ENCODE data around the gene DCAF4L1. TPM values are rescaled to one million over a fixed set of nuclear protein-coding genes. Genes with fewer than 3 reads are reported as not detected.

Gene DCAF4L1
- total and polyA plus RNA-seq, 2 of the 4 experiments (the other 2 are of a cell fraction): 0.07 to 0.18 TPM

DNA sequence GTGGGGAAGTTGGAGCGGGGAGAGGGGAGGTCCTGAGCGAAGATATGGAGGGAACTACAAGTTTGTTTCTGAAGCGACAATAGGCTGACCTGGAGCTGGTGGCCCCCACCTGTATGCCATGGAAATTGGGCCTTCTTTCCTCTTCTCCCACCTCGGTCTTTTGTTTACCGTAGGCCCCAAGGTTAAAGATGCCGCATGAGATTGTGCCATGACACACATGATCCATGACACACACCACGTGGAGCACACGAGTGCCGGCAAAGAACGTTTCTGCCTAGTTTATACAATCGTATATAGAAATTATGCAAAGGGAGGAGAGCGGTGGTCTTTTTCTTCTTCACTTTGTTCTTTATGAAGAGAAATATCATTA lies 45.9 kb upstream of the DCAF4L1 start:
- Histone ChIP-seq H4K91ac (ENCODE audit: insufficient read depth, low read depth, low read length) (0 out of 2 replicates have a peak overlapping the region, but pooled peaks have one; percentile 65), H3K4me1 (ENCODE audit: control insufficient read depth, insufficient read depth, low read length) (peaks cover 6% of the 10 kb centered on the region), H3K9me1 (ENCODE audit: insufficient read depth, low read length) (peaks cover 5% of the 10 kb centered on the region; the same call in 1 of the 2 replicates), H2BK15ac (ENCODE audit: low read depth, low read length) (no peak overlapping the region), H4K20me1 (ENCODE audit: insufficient read depth, low read length) (peaks cover 8% of the 10 kb centered on the region; the same call in 1 of the 2 replicates), H3K9me3 (ENCODE audit: control insufficient read depth, insufficient read depth, low read length) (no peaks in the 10 kb centered on the region), H3K14ac (replicated peaks; ENCODE audit: low read depth, low read length) (peak overlapping the region; percentile 71), H3K79me1 (ENCODE audit: low read depth in 1 of 2, low read length in 2 of 2) (peaks cover 3 to 21% of the 10 kb centered on the region in 2 experiments), H2AK5ac (ENCODE audit: low read depth, low read length) (0 out of 2 replicates have a peak overlapping the region, but pooled peaks have one; percentile 35), H2BK5ac (ENCODE audit: low read depth, low read length, poor library complexity, severe bottlenecking) (no peak overlapping the region), H4K8ac (ENCODE audit: low read depth in 2 of 2, low read length in 2 of 2) (peak overlapping the region; percentile 86 to 94), H3K18ac (ENCODE audit: low read depth, low read length) (no peak overlapping the region), H2BK20ac (ENCODE audit: low read depth, low read length) (no peak overlapping the region), H3K27me3 (ENCODE audit: control insufficient read depth, insufficient read depth, low read length) (peaks cover 2% of the 10 kb centered on the region; the same call in 1 of the 2 replicates), H3K56ac (ENCODE audit: extremely low read depth, insufficient read depth, low read length) (peak overlapping the region; percentile 46; the same call in 1 of the 2 replicates), H3K9ac (ENCODE audit: low read depth, low read length) (peak overlapping the region; percentile 79), H3K4me2 (ENCODE audit: low read depth, low read length) (peak overlapping the region; percentile 92), H3K23ac (ENCODE audit: low read depth, low read length) (peak overlapping the region; percentile 64), H3K4me3 (ENCODE audit: insufficient read depth, low read depth, low read length) (peak overlapping the region; percentile 83), H3K4ac (ENCODE audit: low read depth, low read length) (peak overlapping the region; percentile 75), H4K5ac (ENCODE audit: low read depth, low read length) (no peak overlapping the region), H3K27ac (ENCODE audit: insufficient read depth, low read length) (peak overlapping the region; percentile 82), H2AFZ (replicated peaks; ENCODE audit: low read length, poor library complexity) (peak overlapping the region; percentile 98), H2AK9ac (replicated peaks; ENCODE audit: low read depth, low read length, poor library complexity) (peak overlapping the region; percentile 38), H2BK120ac (ENCODE audit: low read depth, low read length) (no peak overlapping the region), H3K36me3 (ENCODE audit: control insufficient read depth, insufficient read depth, low read length) (0 out of 2 replicates have a peak, but pooled peaks cover 2% of the 10 kb centered on the region)
- CTCF ChIA-PET: no interaction called here
- BruUV-seq (replicated peaks): no TSS peak
- dilution Hi-C loops (cut with HindIII; ENCODE audit: low sequenced_read_pairs, unreplicated experiment): no loop called here
- intact Hi-C loops (cut with micrococcal nuclease): no loop called here
- in situ Hi-C loops (cut with MboI; ENCODE audit: low sequenced_read_pairs): no loop called here
- DNase-seq (peak; percentile 10), ATAC-seq (ENCODE audit: low read depth) (peak; percentile 8; the same call in 1 of the 2 replicates)
- WGBS, 2 experiments (ENCODE audit: extremely low coverage in 2 of 2, insufficient read length in 1 of 2): no CpG with 5 or more reads among the region's 12 CpGs
- TF ChIP-seq MAZ (IDR thresholded peaks at IDR 0.05; ENCODE audit: borderline replicate concordance, low read depth, low read length) (no peak), FOS (IDR thresholded peaks at IDR 0.05; ENCODE audit: low read depth, low read length) (no peak), RAD21 (IDR thresholded peaks at IDR 0.05; ENCODE audit: low read length) (no peak), NFE2L2 (IDR thresholded peaks at IDR 0.05; ENCODE audit: low read depth, low read length) (no peak), CHD1 (IDR thresholded peaks at IDR 0.05; ENCODE audit: low read depth, low read length) (no peak), MXI1 (IDR thresholded peaks at IDR 0.05; ENCODE audit: borderline replicate concordance, low read depth, low read length) (peak; percentile 94), SMC3 (IDR thresholded peaks at IDR 0.05; ENCODE audit: low read depth, low read length) (no peak), MAFK (IDR thresholded peaks at IDR 0.05; ENCODE audit: low read depth, low read length) (no peak), RCOR1 (IDR thresholded peaks at IDR 0.05; ENCODE audit: insufficient replicate concordance, low read length) (no peak), POLR2A (IDR thresholded peaks at IDR 0.05; ENCODE audit: low read depth, low read length) (no peak), BHLHE40 (IDR thresholded peaks at IDR 0.05; ENCODE audit: low read depth, low read length) (0 out of 2 replicates have a peak, but pooled peaks have one; percentile 25), CEBPB (IDR thresholded peaks at IDR 0.05; ENCODE audit: low read depth, low read length) (no peak; the same call in 1 of the 2 replicates), RFX5 (IDR thresholded peaks at IDR 0.05; ENCODE audit: low read depth, low read length) (no peak)
- TF ChIP-seq, protein P1, sequence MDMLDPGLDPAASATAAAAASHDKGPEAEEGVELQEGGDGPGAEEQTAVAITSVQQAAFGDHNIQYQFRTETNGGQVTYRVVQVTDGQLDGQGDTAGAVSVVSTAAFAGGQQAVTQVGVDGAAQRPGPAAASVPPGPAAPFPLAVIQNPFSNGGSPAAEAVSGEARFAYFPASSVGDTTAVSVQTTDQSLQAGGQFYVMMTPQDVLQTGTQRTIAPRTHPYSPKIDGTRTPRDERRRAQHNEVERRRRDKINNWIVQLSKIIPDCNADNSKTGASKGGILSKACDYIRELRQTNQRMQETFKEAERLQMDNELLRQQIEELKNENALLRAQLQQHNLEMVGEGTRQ (IDR thresholded peaks at IDR 0.05; ENCODE audit: low read depth, low read length): peak; percentile 83
- TF ChIP-seq, protein P2, sequence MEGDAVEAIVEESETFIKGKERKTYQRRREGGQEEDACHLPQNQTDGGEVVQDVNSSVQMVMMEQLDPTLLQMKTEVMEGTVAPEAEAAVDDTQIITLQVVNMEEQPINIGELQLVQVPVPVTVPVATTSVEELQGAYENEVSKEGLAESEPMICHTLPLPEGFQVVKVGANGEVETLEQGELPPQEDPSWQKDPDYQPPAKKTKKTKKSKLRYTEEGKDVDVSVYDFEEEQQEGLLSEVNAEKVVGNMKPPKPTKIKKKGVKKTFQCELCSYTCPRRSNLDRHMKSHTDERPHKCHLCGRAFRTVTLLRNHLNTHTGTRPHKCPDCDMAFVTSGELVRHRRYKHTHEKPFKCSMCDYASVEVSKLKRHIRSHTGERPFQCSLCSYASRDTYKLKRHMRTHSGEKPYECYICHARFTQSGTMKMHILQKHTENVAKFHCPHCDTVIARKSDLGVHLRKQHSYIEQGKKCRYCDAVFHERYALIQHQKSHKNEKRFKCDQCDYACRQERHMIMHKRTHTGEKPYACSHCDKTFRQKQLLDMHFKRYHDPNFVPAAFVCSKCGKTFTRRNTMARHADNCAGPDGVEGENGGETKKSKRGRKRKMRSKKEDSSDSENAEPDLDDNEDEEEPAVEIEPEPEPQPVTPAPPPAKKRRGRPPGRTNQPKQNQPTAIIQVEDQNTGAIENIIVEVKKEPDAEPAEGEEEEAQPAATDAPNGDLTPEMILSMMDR (conservative IDR thresholded peaks at IDR 0.05; ENCODE audit: low read depth, low read length): no peak
- TF ChIP-seq, protein P3, sequence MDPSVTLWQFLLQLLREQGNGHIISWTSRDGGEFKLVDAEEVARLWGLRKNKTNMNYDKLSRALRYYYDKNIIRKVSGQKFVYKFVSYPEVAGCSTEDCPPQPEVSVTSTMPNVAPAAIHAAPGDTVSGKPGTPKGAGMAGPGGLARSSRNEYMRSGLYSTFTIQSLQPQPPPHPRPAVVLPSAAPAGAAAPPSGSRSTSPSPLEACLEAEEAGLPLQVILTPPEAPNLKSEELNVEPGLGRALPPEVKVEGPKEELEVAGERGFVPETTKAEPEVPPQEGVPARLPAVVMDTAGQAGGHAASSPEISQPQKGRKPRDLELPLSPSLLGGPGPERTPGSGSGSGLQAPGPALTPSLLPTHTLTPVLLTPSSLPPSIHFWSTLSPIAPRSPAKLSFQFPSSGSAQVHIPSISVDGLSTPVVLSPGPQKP (IDR thresholded peaks at IDR 0.05; ENCODE audit: borderline replicate concordance, low read depth, low read length): no peak
- POLR2A ChIA-PET (ENCODE audit: unreplicated experiment): no interaction called here

All from IMR-90 (cell line).